NCI-H2196 (cell line): ENCODE measurements around the gene KRTAP16-1.
"Not testable (repeated sequence)": the region's sequence is repeated elsewhere in the genome, so short reads cannot be mapped to it uniquely, and the experiment has no call there.

Experiments
- DNase-seq: peaks from one replicate; lab custom pipeline; 2025; ENCODE audit not compliant: unreplicated experiment; lab: John Stamatoyannopoulos, UW

KRTAP16-1 gene

DNA sequence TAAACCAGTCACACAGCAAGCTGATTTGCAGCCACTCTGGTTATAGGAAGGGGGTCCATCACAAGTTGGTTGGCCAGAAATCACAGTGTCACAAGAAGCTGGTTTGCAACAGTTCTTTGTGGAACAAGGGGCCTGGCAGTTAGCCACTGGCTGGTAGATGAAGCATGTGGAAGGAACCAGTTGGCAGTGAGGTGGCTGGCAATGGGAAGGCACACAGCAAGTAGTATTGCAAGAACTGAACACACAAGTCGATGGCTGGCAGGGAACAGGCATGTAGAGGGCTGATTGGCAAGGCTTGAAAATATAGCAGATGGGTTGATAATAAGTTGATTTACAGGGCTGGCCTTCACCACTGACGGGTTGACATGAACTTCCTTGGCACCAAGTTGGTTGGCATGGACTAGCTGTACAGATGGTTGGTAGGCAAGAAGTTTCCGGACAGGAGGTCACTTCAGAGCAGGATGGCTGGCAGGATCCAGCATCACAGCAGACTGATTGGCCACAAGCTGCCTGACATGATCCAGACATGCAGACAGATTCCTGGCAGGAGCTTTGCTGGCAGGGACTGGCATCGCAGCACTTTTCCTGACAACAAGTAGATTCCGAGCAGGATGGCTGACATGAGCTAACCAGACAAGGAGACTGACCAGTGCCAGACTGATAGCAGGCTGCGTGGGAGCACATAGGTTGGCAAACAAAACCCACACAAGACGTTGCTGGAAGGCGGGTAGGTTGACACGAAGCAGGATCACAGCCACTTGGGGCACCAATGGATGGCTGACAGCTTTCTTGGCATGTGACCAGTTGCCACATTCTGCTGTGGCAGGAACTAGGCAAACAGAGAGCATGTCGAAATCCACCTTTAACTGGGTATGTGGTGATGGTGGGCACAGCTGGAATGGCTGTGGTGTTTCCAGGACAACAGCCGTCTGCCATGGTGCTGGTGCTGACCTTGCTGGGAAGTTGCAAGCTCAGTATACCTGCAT, 6.9 kb downstream of the KRTAP16-1 start, which contains the start of gene KRTAP29-1:
TSS of gene KRTAP29-1 (minus strand) at position 936 of the 986 bp plus-strand sequence. CDS start at position 936, 0 bp downstream.
- no peak for DNase-seq

DNA sequence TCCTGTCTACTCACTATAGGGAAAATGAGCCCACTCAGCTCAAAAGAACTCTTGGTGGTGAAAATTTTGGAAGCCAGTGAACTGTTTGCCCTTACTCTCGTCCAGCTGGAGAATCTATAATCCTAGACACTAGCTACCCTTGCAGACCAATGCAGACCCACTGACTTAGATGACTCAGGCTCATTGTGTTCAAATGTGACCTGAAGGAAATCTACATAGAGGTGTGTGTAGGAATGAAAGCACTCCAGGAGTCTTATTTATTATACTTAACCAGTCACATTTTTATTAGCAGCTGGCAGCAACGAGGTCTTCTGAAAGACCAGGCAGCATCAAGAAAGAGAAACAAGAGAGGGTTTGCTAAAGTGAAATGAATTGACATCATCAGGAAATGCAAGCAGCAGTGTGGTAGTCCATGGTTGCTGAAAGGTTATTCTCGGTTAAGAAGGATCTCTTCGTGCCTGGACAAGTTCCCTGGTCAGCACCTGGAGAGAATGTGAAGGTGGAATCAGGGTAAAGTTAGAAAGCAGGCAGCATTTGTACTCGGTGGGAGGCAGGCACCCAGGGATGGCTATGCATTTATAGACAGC, 7.8 kb downstream of the KRTAP16-1 start:
- DNase-seq: no peak

DNA sequence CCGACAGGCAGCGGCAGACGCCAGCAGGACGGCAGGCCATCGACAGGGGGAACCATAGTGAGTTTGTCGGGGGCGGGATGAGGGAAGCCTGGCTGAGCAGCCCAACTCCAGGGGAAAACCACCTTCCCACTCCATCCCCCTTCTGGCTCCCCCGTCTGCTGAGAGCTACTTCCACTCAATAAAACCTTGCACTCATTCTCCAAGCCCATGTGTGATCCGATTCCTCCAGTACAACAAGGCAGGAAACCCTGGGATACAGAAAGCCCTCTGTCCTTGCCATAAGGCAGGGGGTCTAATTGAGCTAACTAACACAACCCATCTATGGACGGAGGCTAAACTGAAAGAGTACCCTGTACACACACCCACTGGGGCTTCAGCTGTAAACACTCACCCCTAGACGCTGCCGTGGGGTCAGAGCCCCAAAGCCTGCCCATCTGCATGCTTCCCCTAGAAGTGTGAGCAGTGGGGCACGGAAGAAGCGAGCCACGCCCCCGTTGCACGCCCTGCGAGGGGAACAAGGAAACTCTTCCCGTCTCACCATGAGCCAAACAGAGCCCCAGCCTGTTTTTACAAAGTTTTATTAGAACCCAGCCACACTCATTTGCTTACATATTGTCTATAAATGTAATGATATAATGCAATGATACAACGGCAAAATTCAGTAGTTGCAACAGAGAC, 10.5 kb downstream of the KRTAP16-1 start:
- DNase-seq: no peak

DNA sequence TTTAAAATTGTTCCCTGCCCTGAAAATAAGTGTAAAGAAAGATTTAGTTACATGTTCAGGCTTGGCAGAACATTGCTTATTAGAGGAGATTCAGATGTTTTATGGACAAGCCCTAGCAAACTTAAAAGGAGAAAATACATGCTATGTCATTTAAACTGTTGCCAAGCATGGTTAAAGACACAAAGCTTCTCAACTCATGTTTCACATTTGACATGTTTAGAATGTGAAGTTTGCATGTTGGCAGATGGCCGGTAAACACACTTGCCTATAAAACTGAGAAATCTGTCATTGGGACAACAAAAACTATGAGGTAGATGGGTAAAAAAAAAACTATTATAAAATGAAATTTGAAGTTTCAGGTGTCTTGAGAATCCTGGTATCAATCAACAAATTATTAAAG, 12.3 kb downstream of the KRTAP16-1 start:
- DNase-seq: no peak

GRCh38 chr17:41294016-41294415, 15.1 kb downstream of the KRTAP16-1 start:
- DNase-seq: no peak

- DNase-seq: no peak
Measured at GRCh38 chr17:41287050-41287449, 22.1 kb downstream of the KRTAP16-1 start.

DNA sequence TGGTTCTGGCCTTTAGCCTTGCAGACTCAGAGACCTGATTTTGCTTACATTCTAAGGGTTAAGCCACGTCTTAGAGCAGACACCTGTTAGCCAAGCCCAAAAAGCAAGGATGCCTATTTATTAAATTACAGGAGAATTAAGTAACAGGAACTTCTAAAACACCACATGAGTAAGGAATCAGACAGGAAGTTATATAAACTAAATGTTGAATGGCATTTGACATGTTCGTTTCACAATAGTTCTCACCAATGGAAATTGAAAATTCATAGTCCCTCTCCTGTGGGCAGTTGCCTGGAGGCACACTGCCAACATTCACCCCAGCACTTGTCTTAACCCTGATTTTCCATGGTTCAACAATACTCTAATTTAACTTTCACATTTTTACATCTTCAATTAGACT, 24.6 kb downstream of the KRTAP16-1 start:
- DNase-seq: no peak

- no peak for DNase-seq
Measured at GRCh38 chr17:41284043-41284442, 25.1 kb downstream of the KRTAP16-1 start.

DNA sequence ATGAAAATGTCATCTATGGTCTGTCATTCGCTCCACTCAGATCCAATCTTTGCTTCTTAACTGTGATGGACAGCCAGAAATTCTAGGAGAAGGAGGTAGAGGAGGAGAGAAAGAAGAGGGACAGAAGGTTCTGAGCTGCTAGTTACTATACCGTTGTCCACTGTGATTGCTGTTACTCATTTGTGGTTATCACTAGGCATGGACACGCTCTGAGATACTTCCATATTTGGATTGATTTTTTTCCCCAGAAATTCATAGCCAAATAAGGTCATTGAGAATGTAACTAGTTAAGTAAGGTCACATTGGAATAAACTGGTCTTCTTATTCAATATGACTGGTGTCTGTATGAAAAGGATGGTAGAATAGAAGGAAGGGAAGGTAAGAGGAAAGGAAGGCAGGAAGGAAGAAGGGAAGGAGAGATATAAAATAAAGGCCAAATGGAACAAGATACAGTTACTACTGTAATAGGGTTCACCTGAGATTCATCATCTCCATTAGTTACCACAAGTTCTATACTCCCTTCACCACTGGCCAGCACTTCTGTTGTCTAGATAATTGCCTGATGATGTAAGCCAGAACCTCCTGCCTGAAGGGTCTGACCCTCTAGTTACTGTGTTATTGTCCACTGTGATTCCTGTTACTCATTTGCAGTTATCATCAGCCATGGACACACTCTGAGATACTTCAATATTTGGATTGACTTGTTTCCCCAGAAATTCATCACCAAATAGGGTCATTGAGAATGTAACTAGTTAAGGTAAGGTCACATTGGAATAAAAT, 30.7 kb downstream of the KRTAP16-1 start:
- DNase-seq: no peak

- DNase-seq: not testable (repeated sequence)
Measured at GRCh38 chr17:41275648-41276190, 33.4 kb downstream of the KRTAP16-1 start, which contains the start of gene KRTAP9-7. KRTAP9-7 (plus strand) TSS chr17:41275698; CDS start chr17:41275698, 0 bp downstream.

DNA sequence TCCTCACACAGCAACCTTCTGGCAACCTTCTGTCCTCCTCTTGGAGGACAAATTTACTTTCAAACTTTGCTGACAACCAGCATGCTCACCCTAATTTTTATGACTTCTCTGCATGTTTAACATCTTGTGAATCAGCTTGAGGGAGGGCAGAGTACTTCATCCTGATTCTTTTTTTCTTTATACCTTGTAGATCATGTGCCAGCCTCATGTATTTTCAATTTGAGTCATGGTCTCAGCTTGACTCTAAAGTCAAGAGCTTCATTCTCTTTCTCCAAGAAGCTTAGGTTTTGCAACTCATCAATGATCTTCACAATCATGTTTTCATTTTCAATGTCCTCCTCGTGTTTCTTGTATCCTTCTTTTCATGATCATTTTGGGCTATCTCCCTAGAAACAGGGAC, 37.3 kb downstream of the KRTAP16-1 start:
- DNase-seq: no peak

- not testable (repeated sequence) for DNase-seq
Measured at GRCh38 chr17:41271323-41271722, 37.8 kb downstream of the KRTAP16-1 start.

DNA sequence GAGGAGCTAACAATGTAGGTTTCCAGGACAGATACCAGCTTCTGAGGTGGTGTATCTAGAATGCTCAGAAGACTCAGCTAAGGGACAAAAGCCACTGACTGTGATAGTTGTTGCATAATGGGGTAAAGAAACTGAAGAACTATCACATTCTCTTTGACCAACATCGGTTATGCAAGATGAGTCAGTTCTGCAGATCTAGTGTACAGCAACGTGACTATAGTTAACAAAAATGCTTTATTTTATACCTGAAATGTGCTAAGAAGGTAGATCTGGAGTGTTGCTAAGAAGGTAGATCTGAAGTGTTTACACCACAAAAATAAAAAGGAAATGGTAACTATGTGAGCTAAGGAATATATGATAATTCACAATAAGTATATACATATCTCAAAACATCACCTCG, 41.4 kb downstream of the KRTAP16-1 start:
- DNase-seq: no peak

DNA sequence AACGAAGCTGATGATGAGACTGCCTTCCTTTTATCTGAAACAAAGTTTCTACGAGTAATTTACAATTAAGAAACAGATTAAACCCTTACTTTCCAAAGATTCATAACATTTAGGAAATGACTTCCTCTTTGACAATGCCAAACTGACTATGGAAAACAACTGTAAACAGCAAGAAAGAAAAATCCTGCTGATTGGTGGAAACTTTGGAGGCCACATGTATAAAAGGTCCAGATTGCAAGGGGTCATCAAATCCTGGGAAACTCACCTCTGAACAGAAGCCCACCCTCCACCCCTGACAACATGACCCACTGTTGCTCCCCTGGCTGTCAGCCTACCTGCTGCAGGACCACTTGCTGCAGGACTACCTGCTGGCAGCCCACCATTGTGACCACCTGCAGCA, 44.0 kb downstream of the KRTAP16-1 start, which contains the start of gene KRTAP9-6:
TSS of gene KRTAP9-6 (plus strand) at position 301 of the 400 bp plus-strand sequence. CDS start at position 301, 0 bp downstream.
- DNase-seq: no peak

- DNase-seq: no peak
Measured at GRCh38 chr17:41264599-41264998, 44.5 kb downstream of the KRTAP16-1 start.

- DNase-seq: no peak
Measured at GRCh38 chr17:41263212-41263611, 45.9 kb downstream of the KRTAP16-1 start.

DNA sequence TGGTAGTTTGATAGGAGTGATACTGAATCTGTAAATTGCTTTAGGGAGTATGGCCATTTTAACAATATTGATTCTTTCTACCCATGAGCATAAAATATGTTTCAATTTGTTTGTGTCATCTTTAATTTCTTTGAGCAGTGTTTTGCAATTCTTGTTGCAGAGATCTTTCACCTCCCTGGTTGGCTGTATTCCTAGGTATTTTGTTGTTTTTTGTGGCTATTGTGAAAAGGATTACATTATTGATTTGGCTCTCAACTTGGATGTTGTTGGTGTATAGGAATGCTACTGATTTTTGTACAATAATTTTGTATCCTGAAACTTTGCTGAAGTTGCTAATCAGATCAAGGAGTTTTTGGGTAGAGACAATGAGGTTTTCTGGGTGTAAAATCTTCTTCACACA, 50.7 kb downstream of the KRTAP16-1 start:
- no peak for DNase-seq
